GM23338 (cell line): ENCODE measurements around the gene LYSMD4. TPM values are rescaled to one million over a fixed set of nuclear protein-coding genes. Genes with fewer than 3 reads are reported as not detected.

Experiments
- ATAC-seq: fragments of 200-7000 bp; cut with Tn5 transposase; 3 replicates; pipeline ENCODE4 v1.9.1; 2020
- DNase-seq: peaks from one replicate; pipeline ENCODE4 v3.0.0-alpha.2; 2015; ENCODE audit warnings: low spot score
- H2AFZ ChIP-seq: fragments of 200-600 bp; sonication (generic); 2 replicates; pipeline ENCODE4 v1.8.0; 2016; ENCODE audit warnings: antibody characterized with exemption, mild to moderate bottlenecking, moderate library complexity
- H3F3A ChIP-seq: fragments of 200-600 bp; sonication (generic); replicated peaks from 2 replicates; pipeline ENCODE4 v1.8.0; 2017; ENCODE audit warnings: antibody characterized with exemption, mixed run types, low read depth
- H3K27ac ChIP-seq: fragments of 200-600 bp; sonication (generic); 2 replicates; pipeline ENCODE4 v1.6.1; 2016; ENCODE audit warnings: low read depth
- H3K27me3 ChIP-seq: fragments of 200-600 bp; sonication (generic); 2 replicates; pipeline ENCODE4 v1.8.0; 2016; ENCODE audit warnings: mild to moderate bottlenecking, mixed run types, moderate library complexity; ENCODE audit not compliant: insufficient read depth
- H3K36me3 ChIP-seq: fragments of 200-600 bp; sonication (generic); 2 replicates; pipeline ENCODE4 v1.8.0; 2016; ENCODE audit warnings: mild to moderate bottlenecking; ENCODE audit not compliant: insufficient read depth
- H3K4me1 ChIP-seq: fragments of 200-600 bp; sonication (generic); 2 replicates; pipeline ENCODE4 v1.8.0; 2016; ENCODE audit warnings: mild to moderate bottlenecking, moderate library complexity; ENCODE audit not compliant: insufficient read depth
- H3K4me2 ChIP-seq: fragments of 200-600 bp; sonication (generic); 2 replicates; pipeline ENCODE4 v1.7.1; 2017; ENCODE audit warnings: mixed run types
- H3K4me3 ChIP-seq: fragments of 200-600 bp; sonication (generic); 2 replicates; pipeline ENCODE4 v1.6.1; 2016; ENCODE audit warnings: mixed run types
- H3K79me2 ChIP-seq: fragments of 200-600 bp; sonication (generic); replicated peaks from 2 replicates; pipeline ENCODE4 v1.8.0; 2017; ENCODE audit warnings: mild to moderate bottlenecking; ENCODE audit not compliant: insufficient read depth
- H3K9me2 ChIP-seq: fragments of 200-600 bp; sonication (generic); 2 replicates; pipeline ENCODE4 v1.8.0; 2017; ENCODE audit not compliant: insufficient read depth
- H4K20me1 ChIP-seq: fragments of 200-600 bp; sonication (generic); replicated peaks from 2 replicates; pipeline ENCODE4 v1.8.0; 2017; ENCODE audit warnings: mild to moderate bottlenecking; ENCODE audit not compliant: insufficient read depth
- H3K27ac Mint-ChIP-seq: 2 replicates; pipeline ENCODE4 v1.8.0; 2020; ENCODE audit warnings: inconsistent platforms, mild to moderate bottlenecking, moderate library complexity, mixed read lengths
- H3K27me3 Mint-ChIP-seq: 3 replicates; pipeline ENCODE4 v1.8.0; 2022; ENCODE audit warnings: low read depth, mild to moderate bottlenecking, moderate library complexity, mixed read lengths, inconsistent platforms; ENCODE audit not compliant: insufficient read depth, poor library complexity
- H3K36me3 Mint-ChIP-seq: 3 replicates; pipeline ENCODE4 v1.8.0; 2021; ENCODE audit warnings: low read depth, mild to moderate bottlenecking, inconsistent platforms, moderate library complexity, mixed read lengths
- H3K4me1 Mint-ChIP-seq: 3 replicates; pipeline ENCODE4 v1.8.0; 2020; ENCODE audit warnings: mild to moderate bottlenecking, inconsistent platforms, mixed read lengths
- H3K4me3 Mint-ChIP-seq: 3 replicates; pipeline ENCODE4 v1.8.0; 2021; ENCODE audit warnings: moderate library complexity, mild to moderate bottlenecking, inconsistent platforms, mixed read lengths
- H3K9me3 Mint-ChIP-seq: 3 replicates; pipeline ENCODE4 v1.8.0; 2020; ENCODE audit warnings: moderate library complexity, mild to moderate bottlenecking, inconsistent platforms, mixed read lengths
- CREB1 ChIP-seq: fragments of 250-450 bp; sonication (Bioruptor Pico); IDR thresholded peaks from 2 replicates; pipeline ENCODE4 v1.5.0; 2020; ENCODE audit warnings: low read depth, mild to moderate bottlenecking, moderate library complexity
- CTCF ChIP-seq, 2 experiments: fragments of 200-600 bp in 1 of 2; sonication (generic) in 1 of 2; conservative IDR thresholded peaks; 2 replicates each; pipeline versions ENCODE4 v1.5.1 to v1.6.1; 2016 to 2017; ENCODE audit warnings: antibody characterized with exemption in 2 of 2, low read depth in 2 of 2, mild to moderate bottlenecking in 2 of 2, moderate library complexity in 1 of 2
- ETS1 ChIP-seq: IDR thresholded peaks from 2 replicates; pipeline ENCODE4 v1.6.1; 2016; ENCODE audit warnings: antibody characterized with exemption
- EZH2 ChIP-seq: fragments of 200-600 bp; sonication (generic); IDR thresholded peaks from one replicate; pipeline ENCODE4 v1.8.0; 2017; ENCODE audit warnings: antibody characterized with exemption, mild to moderate bottlenecking, low read depth; ENCODE audit not compliant: unreplicated experiment
- EZH2phosphoT487 ChIP-seq: fragments of 200-600 bp; sonication (generic); IDR thresholded peaks from one replicate; pipeline ENCODE4 v1.8.1; 2018; ENCODE audit warnings: antibody characterized with exemption; ENCODE audit not compliant: unreplicated experiment
- JUNB ChIP-seq: IDR thresholded peaks from one replicate; pipeline ENCODE4 v1.6.1; 2016; ENCODE audit warnings: antibody characterized with exemption; ENCODE audit not compliant: unreplicated experiment
- NANOG ChIP-seq: IDR thresholded peaks from 2 replicates; pipeline ENCODE4 v1.6.1; 2016; ENCODE audit warnings: antibody characterized with exemption, borderline replicate concordance
- POLR2AphosphoS5 ChIP-seq: IDR thresholded peaks from 2 replicates; pipeline ENCODE4 v1.6.1; 2016; ENCODE audit warnings: antibody characterized with exemption, low read depth
- REST ChIP-seq: IDR thresholded peaks from one replicate; pipeline ENCODE4 v1.6.1; 2018; ENCODE audit warnings: antibody characterized with exemption; ENCODE audit not compliant: unreplicated experiment
- STAT1 ChIP-seq: IDR thresholded peaks from one replicate; pipeline ENCODE4 v1.6.1; 2016; ENCODE audit warnings: antibody characterized with exemption; ENCODE audit not compliant: unreplicated experiment
- ZNF114 ChIP-seq: fragments of 250-450 bp; sonication (Bioruptor Pico); IDR thresholded peaks from 2 replicates; pipeline ENCODE4 v1.5.0; 2020; ENCODE audit warnings: mild to moderate bottlenecking, moderate library complexity
- ZNF331 ChIP-seq: fragments of 250-450 bp; sonication (Bioruptor Pico); IDR thresholded peaks from 2 replicates; pipeline ENCODE4 v1.5.0; 2020; ENCODE audit warnings: low read depth, mild to moderate bottlenecking, moderate library complexity
- ZNF462 ChIP-seq: fragments of 250-450 bp; sonication (Bioruptor Pico); IDR thresholded peaks from 2 replicates; pipeline ENCODE4 v1.5.0; 2020; ENCODE audit warnings: mild to moderate bottlenecking, moderate library complexity
- polyA plus RNA-seq: library from polyadenylated mRNA; unstranded; fragments of >200 nt; fragmentation: Nextera tagmentation; extraction: Ambion mirVana; gene quantifications from 2 replicates; pipeline ENCODE4 v1.2.1, GENCODE V29; 2016
- total RNA-seq: library from RNA; depleted of rRNA; stranded (reverse); fragments of >200 nt; shearing (Covaris generic); gene quantifications from 2 replicates; pipeline ENCODE4 v1.2.3, GENCODE V29; 2014

The LYSMD4 gene
- total and polyA plus RNA-seq, 2 experiments from 2014 or later = 7.5 to 23.8 TPM

- Histone ChIP-seq H3K4me3 (no peak overlapping the region), H3K27me3 (no peaks in the 10 kb centered on the region), H3K4me2 (no peak overlapping the region), H3K27ac (no peak overlapping the region), H4K20me1 (no peaks in the 10 kb centered on the region; the same call in 1 of the 2 replicates), H3K36me3 (no peaks in the 10 kb centered on the region), H3K9me2 (no peaks in the 10 kb centered on the region), H3F3A (no peaks in the 10 kb centered on the region), H3K4me1 (no peaks in the 10 kb centered on the region), H2AFZ (no peak overlapping the region), H3K79me2 (no peaks in the 10 kb centered on the region)
- H3K9me3 Mint-ChIP-seq = no peaks in the 10 kb centered on the region
- no peaks in the 10 kb centered on the region for H3K4me1 Mint-ChIP-seq
- H3K27me3 Mint-ChIP-seq = peaks cover 5% of the 10 kb centered on the region
- H3K27ac Mint-ChIP-seq = no peak overlapping the region
- H3K4me3 Mint-ChIP-seq = no peak overlapping the region
- TF ChIP-seq ETS1 (no peak), ZNF114 (CRISPR knock-in tag) (no peak), EZH2 (no peak), ZNF331 (no peak), ZNF462 (no peak), CTCF (conservative IDR thresholded peaks at IDR 0.05; ENCODE audit: low read depth in 2 of 2) (no peak), POLR2AphosphoS5 (no peak), CREB1 (CRISPR knock-in tag) (no peak), NANOG (no peak), JUNB (no peak), STAT1 (no peak), EZH2phosphoT487 (no peak), REST (no peak)
- ATAC-seq (no peak), DNase-seq (no peak)
- no peaks in the 10 kb centered on the region; the same call in 1 of the 3 replicates for H3K36me3 Mint-ChIP-seq
These were observed 37.1 kb downstream of the LYSMD4 start for GRCh38 chr15:99696096-99696495.
